ENCODE data around the gene ASTN2. TPM values are rescaled to one million over a fixed set of nuclear protein-coding genes. Genes with fewer than 3 reads are reported as not detected.

ASTN2 gene
- polyA plus RNA-seq, 4 donors = 3.0 to 15.2 (median 3.7) TPM

DNA sequence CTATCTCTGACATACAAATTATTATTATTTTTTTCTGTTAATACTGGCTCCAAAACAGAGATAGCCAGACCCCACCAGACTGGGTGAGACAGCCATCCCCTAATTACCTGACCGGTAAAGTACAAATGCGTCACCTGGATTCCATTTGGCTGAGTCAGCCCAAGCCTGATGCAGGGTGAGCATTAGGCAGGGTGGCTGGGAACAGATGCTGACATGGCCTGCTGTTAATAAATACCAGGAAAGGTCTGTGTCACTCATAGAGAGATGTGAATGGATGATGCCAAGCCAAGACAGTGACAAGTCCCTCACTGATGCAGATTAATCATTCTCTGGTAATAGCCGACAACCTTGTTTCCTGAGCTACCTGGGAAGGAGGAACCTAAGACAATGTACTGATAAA is 544.3 kb downstream of the ASTN2 start:
- DNase-seq = peak; percentile 88 to 93
- WGBS, 3 donors = 19 to 67% (median 28%) methylated on average over 3 of the region's 3 CpGs
- Histone ChIP-seq H3K4me1 (ENCODE audit: control insufficient read depth in 3 of 3, insufficient read depth in 2 of 3, low read depth in 1 of 3, low read length in 2 of 3) (peaks cover 0 to 41% (median 3%) of the 10 kb centered on the region in 3 donors), H3K4me3 (ENCODE audit: low read depth in 1 of 3, low read length in 3 of 3) (no peak overlapping the region), H3K36me3 (ENCODE audit: control insufficient read depth in 3 of 3, insufficient read depth in 2 of 3, low read depth in 1 of 3, low read length in 3 of 3) (no peaks in the 10 kb centered on the region), H3K27ac (ENCODE audit: low read depth in 1 of 3, low read length in 2 of 3) (peak overlapping the region in 1 of 3 donors; percentile 19), H3K27me3 (ENCODE audit: control insufficient read depth in 3 of 3, insufficient read depth in 3 of 3, low read length in 3 of 3) (no peaks in the 10 kb centered on the region), H3K9me3 (ENCODE audit: control insufficient read depth in 2 of 2, insufficient read depth in 1 of 2, low read depth in 1 of 2, low read length in 1 of 2) (no peaks in the 10 kb centered on the region)
- no peak for FAIRE-seq

GRCh38 chr9:116868201-116868600 is 546.7 kb downstream of the ASTN2 start:
- H3K4me3 ChIP-seq (ENCODE audit: low read depth in 1 of 3, low read length in 3 of 3) = no peak overlapping the region
- 12 to 40% (median 23%) methylated on average over 3 of the region's 3 CpGs for WGBS, 3 donors
- DNase-seq = peak; percentile 64 to 75

DNA sequence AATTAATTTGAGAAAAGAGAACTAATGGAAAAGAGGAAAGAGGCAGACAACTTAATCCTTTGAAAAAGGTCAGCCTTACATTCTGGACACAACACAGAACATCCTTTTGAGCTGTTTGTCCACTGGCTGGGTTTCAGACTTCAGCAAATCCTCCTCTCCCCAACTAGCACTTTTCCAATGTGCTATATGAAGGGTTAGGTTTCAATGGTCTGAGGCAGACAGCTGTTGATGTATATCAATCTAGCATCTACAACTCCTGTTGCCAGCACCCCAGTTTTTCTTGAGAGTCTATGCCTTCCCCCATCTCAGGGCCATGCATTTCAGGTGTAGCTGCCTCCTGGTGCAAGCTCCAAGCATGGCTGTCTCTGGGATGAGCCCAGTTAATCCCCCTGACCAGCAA is 553.5 kb downstream of the ASTN2 start:
- FAIRE-seq = no peak
- Histone ChIP-seq H3K36me3 (ENCODE audit: control insufficient read depth in 3 of 3, insufficient read depth in 2 of 3, low read depth in 1 of 3, low read length in 3 of 3) (no peaks in the 10 kb centered on the region), H3K27ac (ENCODE audit: low read depth in 1 of 3, low read length in 2 of 3) (no peak overlapping the region), H3K4me3 (ENCODE audit: low read depth in 1 of 3, low read length in 3 of 3) (no peak overlapping the region), H3K27me3 (ENCODE audit: control insufficient read depth in 3 of 3, insufficient read depth in 3 of 3, low read length in 3 of 3) (no peaks in the 10 kb centered on the region), H3K4me1 (ENCODE audit: control insufficient read depth in 3 of 3, insufficient read depth in 2 of 3, low read depth in 1 of 3, low read length in 2 of 3) (no peaks in the 10 kb centered on the region), H3K9me3 (ENCODE audit: control insufficient read depth in 2 of 2, insufficient read depth in 1 of 2, low read depth in 1 of 2, low read length in 1 of 2) (no peaks in the 10 kb centered on the region)
- no peak for DNase-seq

More at GRCh38 chr9:116868201-116868600, 546.7 kb downstream of the ASTN2 start:
- Histone ChIP-seq H3K9me3 (ENCODE audit: control insufficient read depth in 2 of 2, insufficient read depth in 1 of 2, low read depth in 1 of 2, low read length in 1 of 2) (no peaks in the 10 kb centered on the region), H3K36me3 (ENCODE audit: control insufficient read depth in 3 of 3, insufficient read depth in 2 of 3, low read depth in 1 of 3, low read length in 3 of 3) (no peaks in the 10 kb centered on the region), H3K27ac (ENCODE audit: low read depth in 1 of 3, low read length in 2 of 3) (peak overlapping the region in 1 of 3 donors; percentile 67), H3K4me1 (ENCODE audit: control insufficient read depth in 3 of 3, insufficient read depth in 2 of 3, low read depth in 1 of 3, low read length in 2 of 3) (peaks cover 0 to 24% (median 3%) of the 10 kb centered on the region in 3 donors), H3K27me3 (ENCODE audit: control insufficient read depth in 3 of 3, insufficient read depth in 3 of 3, low read length in 3 of 3) (no peaks in the 10 kb centered on the region)
- FAIRE-seq = no peak

DNA sequence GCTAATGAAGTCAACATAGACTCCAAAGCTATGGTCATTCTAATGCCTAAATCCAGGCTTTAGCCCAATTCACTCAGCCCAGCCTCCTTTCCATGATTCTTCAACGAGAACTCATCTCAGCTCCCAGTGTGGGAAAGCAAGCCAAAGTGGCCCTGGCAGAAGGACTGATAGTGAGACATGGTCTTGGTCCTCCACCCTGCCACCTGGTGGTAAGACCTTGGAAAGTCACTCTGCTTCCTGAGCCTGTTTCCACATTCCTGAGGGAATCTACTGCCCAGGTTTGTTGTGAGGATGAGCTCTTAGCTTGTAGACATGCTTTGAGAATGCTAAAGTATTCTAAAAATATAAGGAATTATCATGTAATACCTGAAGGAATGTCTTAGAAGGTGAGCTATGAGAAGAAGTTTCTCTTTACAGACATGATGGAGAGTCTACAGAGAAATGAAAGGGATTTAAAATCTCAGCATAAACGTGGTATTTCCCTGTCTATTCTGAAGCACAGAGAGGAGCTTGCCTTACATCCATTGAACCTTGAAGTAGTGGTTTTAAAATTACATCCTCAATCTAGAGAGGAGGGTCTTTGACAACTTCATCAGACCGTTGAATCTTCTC is 554.2 kb downstream of the ASTN2 start:
- peak; percentile 71 to 76 for DNase-seq
- Histone ChIP-seq H3K4me3 (ENCODE audit: low read depth in 1 of 3, low read length in 3 of 3) (no peak overlapping the region), H3K27ac (ENCODE audit: low read depth in 1 of 3, low read length in 2 of 3) (no peak overlapping the region), H3K36me3 (ENCODE audit: control insufficient read depth in 3 of 3, insufficient read depth in 2 of 3, low read depth in 1 of 3, low read length in 3 of 3) (no peaks in the 10 kb centered on the region), H3K9me3 (ENCODE audit: control insufficient read depth in 2 of 2, insufficient read depth in 1 of 2, low read depth in 1 of 2, low read length in 1 of 2) (no peaks in the 10 kb centered on the region), H3K4me1 (ENCODE audit: control insufficient read depth in 3 of 3, insufficient read depth in 2 of 3, low read depth in 1 of 3, low read length in 2 of 3) (no peaks in the 10 kb centered on the region), H3K27me3 (ENCODE audit: control insufficient read depth in 3 of 3, insufficient read depth in 3 of 3, low read length in 3 of 3) (no peaks in the 10 kb centered on the region)
- no peak for FAIRE-seq
- 36 to 42% (median 41%) methylated on average over 3 of the region's 3 CpGs for WGBS, 3 donors

- no peak for FAIRE-seq
- peak; percentile 8 to 19 for DNase-seq
- Histone ChIP-seq H3K27ac (ENCODE audit: low read depth in 1 of 3, low read length in 2 of 3) (no peak overlapping the region), H3K4me3 (ENCODE audit: low read depth in 1 of 3, low read length in 3 of 3) (no peak overlapping the region), H3K9me3 (ENCODE audit: control insufficient read depth in 2 of 2, insufficient read depth in 1 of 2, low read depth in 1 of 2, low read length in 1 of 2) (no peaks in the 10 kb centered on the region), H3K27me3 (ENCODE audit: control insufficient read depth in 3 of 3, insufficient read depth in 3 of 3, low read length in 3 of 3) (no peaks in the 10 kb centered on the region), H3K4me1 (ENCODE audit: control insufficient read depth in 3 of 3, insufficient read depth in 2 of 3, low read depth in 1 of 3, low read length in 2 of 3) (no peaks in the 10 kb centered on the region), H3K36me3 (ENCODE audit: control insufficient read depth in 3 of 3, insufficient read depth in 2 of 3, low read depth in 1 of 3, low read length in 3 of 3) (no peaks in the 10 kb centered on the region)
- 73 to 86% (median 73%) methylated on average over 2 of the region's 2 CpGs for WGBS, 3 donors
These were observed 555.1 kb downstream of the ASTN2 start for GRCh38 chr9:116859763-116860162.

DNA sequence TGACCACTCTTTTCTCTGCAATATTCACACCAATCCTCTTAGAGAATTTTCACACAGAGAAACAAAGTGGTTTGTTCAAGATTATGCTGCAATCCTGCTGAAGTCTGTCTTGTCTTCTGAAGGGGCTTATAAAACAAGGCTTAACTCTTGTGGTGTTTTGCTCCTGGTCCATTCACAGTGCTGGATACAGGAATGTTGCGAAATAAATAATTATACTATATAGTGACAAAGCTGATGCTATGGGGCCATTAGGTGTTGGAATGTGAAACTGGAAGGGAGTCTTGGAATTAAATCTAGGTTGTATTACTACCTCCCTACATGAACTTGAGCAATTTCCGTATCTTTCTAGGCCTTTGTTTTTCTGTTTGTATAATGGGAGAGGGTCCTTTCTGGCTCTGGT is 557.5 kb downstream of the ASTN2 start:
- Histone ChIP-seq H3K9me3 (ENCODE audit: control insufficient read depth in 2 of 2, insufficient read depth in 1 of 2, low read depth in 1 of 2, low read length in 1 of 2) (no peaks in the 10 kb centered on the region), H3K4me3 (ENCODE audit: low read depth in 1 of 3, low read length in 3 of 3) (no peak overlapping the region), H3K4me1 (ENCODE audit: control insufficient read depth in 3 of 3, insufficient read depth in 2 of 3, low read depth in 1 of 3, low read length in 2 of 3) (no peaks in the 10 kb centered on the region), H3K27ac (ENCODE audit: low read depth in 1 of 3, low read length in 2 of 3) (no peak overlapping the region), H3K36me3 (ENCODE audit: control insufficient read depth in 3 of 3, insufficient read depth in 2 of 3, low read depth in 1 of 3, low read length in 3 of 3) (no peaks in the 10 kb centered on the region), H3K27me3 (ENCODE audit: control insufficient read depth in 3 of 3, insufficient read depth in 3 of 3, low read length in 3 of 3) (no peaks in the 10 kb centered on the region)
- 80 to 95% (median 90%) methylated on average over 2 of the region's 2 CpGs for WGBS, 3 donors
- DNase-seq = no peak
- FAIRE-seq = no peak

GRCh38 chr9:116855881-116856662 is 558.8 kb downstream of the ASTN2 start:
- 55 to 57% (median 56%) methylated on average over 4 of the region's 4 CpGs for WGBS, 3 donors
- FAIRE-seq = no peak

GRCh38 chr9:116849721-116850120 is 565.1 kb downstream of the ASTN2 start:
- FAIRE-seq (no peak), DNase-seq (no peak)
- Histone ChIP-seq H3K9me3 (ENCODE audit: control insufficient read depth in 2 of 2, insufficient read depth in 1 of 2, low read depth in 1 of 2, low read length in 1 of 2) (no peaks in the 10 kb centered on the region), H3K27me3 (ENCODE audit: control insufficient read depth in 3 of 3, insufficient read depth in 3 of 3, low read length in 3 of 3) (peaks cover 0 to 3% (median 1%) of the 10 kb centered on the region in 3 donors), H3K4me1 (ENCODE audit: control insufficient read depth in 3 of 3, insufficient read depth in 2 of 3, low read depth in 1 of 3, low read length in 2 of 3) (no peaks in the 10 kb centered on the region), H3K36me3 (ENCODE audit: control insufficient read depth in 3 of 3, insufficient read depth in 2 of 3, low read depth in 1 of 3, low read length in 3 of 3) (no peaks in the 10 kb centered on the region), H3K27ac (ENCODE audit: low read depth in 1 of 3, low read length in 2 of 3) (no peak overlapping the region), H3K4me3 (ENCODE audit: low read depth in 1 of 3, low read length in 3 of 3) (no peak overlapping the region)
- whole genome bisulfite sequencing, 3 donors = 66 to 83% (median 75%) methylated on average over 3 of the region's 3 CpGs

More at GRCh38 chr9:116855881-116856662, 558.8 kb downstream of the ASTN2 start:
- Histone ChIP-seq H3K4me1 (ENCODE audit: control insufficient read depth in 3 of 3, insufficient read depth in 2 of 3, low read depth in 1 of 3, low read length in 2 of 3) (no peaks in the 10 kb centered on the region), H3K4me3 (ENCODE audit: low read depth in 1 of 3, low read length in 3 of 3) (no peak overlapping the region), H3K27me3 (ENCODE audit: control insufficient read depth in 3 of 3, insufficient read depth in 3 of 3, low read length in 3 of 3) (peaks cover 0 to 1% (median 0%) of the 10 kb centered on the region in 3 donors), H3K9me3 (ENCODE audit: control insufficient read depth in 2 of 2, insufficient read depth in 1 of 2, low read depth in 1 of 2, low read length in 1 of 2) (no peaks in the 10 kb centered on the region), H3K27ac (ENCODE audit: low read depth in 1 of 3, low read length in 2 of 3) (no peak overlapping the region), H3K36me3 (ENCODE audit: control insufficient read depth in 3 of 3, insufficient read depth in 2 of 3, low read depth in 1 of 3, low read length in 3 of 3) (no peaks in the 10 kb centered on the region)
- DNase-seq = no peak
